ENCODE results near the gene PSMD12. TPM values are rescaled to one million over a fixed set of nuclear protein-coding genes. Genes with fewer than 3 reads are reported as not detected.

PSMD12 gene
- total and polyA plus RNA-seq, 8 donors: 4.9 to 44.6 (median 17.4) TPM

DNA sequence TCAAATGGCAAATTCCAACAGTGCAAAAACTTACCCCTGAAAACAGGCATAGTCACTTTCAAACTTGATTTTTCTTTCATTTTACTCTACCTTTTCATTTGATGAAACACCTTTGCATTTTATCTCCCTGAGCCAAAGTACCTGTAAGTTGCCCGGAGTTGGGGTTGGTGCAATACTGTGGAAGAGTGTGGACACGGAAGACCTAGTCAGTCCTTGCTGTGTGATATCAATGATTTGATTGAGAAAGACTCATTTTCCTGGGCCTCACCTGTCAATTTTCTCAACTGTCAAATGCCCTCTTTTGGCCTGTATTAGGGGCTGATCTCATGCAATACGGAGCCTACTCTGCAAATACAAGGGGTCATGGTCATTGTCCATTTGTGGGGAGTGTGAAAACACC lies 33.3 kb upstream of the PSMD12 start:
- no peak for DNase-seq
- TF ChIP-seq, protein P1, sequence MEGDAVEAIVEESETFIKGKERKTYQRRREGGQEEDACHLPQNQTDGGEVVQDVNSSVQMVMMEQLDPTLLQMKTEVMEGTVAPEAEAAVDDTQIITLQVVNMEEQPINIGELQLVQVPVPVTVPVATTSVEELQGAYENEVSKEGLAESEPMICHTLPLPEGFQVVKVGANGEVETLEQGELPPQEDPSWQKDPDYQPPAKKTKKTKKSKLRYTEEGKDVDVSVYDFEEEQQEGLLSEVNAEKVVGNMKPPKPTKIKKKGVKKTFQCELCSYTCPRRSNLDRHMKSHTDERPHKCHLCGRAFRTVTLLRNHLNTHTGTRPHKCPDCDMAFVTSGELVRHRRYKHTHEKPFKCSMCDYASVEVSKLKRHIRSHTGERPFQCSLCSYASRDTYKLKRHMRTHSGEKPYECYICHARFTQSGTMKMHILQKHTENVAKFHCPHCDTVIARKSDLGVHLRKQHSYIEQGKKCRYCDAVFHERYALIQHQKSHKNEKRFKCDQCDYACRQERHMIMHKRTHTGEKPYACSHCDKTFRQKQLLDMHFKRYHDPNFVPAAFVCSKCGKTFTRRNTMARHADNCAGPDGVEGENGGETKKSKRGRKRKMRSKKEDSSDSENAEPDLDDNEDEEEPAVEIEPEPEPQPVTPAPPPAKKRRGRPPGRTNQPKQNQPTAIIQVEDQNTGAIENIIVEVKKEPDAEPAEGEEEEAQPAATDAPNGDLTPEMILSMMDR (IDR thresholded peaks at IDR 0.05): no peak
- TF ChIP-seq POLR2A (IDR thresholded peaks at IDR 0.05): no peak
- no peak for TF ChIP-seq POLR2AphosphoS5 (IDR thresholded peaks at IDR 0.05)
- no peak for TF ChIP-seq EP300 (IDR thresholded peaks at IDR 0.05)
- intact Hi-C loops (cut with DNase I; ENCODE audit: low total_unique reads): no loop called here
- Histone ChIP-seq H3K9me3 (no peaks in the 10 kb centered on the region), H3K36me3 (no peaks in the 10 kb centered on the region), H3K4me1 (peaks cover 0 to 26% (median 10%) of the 10 kb centered on the region in 4 donors), H3K4me3 (no peak overlapping the region), H3K27me3 (no peaks in the 10 kb centered on the region), H3K27ac (no peak overlapping the region)
- WGBS, 5 donors: 83 to 95% (median 92%) methylated on average over 3 of the region's 3 CpGs

DNA sequence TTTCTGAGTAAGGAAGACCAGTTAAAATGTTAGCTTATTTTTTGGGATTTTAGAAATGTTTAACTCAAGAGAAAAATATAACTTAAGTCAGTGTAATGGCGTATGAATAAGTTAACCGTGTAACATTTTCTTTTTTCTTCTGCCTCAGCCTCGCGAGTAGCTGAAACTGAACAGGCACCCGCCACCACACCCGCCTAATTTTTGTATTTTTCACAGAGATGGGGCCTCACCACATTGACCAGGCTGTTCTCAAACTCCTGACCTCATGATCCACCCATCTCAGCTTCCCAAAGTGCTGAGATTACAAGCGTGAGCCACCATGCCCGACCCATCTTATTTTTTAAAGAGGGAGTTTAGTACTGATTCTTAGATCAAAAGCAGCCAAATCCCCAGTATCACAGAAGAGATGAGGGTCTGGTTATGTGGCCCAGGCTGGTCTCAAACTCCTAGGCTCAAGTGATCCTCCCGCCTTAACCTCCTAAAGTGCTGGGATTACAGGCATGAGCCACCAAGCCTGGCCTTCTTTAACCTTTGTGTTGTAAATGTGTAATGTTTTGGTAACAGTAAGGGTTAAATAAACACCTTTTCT lies 27.5 kb upstream of the PSMD12 start:
- 91 to 97% (median 95%) methylated on average over 9 of the region's 9 CpGs for WGBS, 5 donors
- H3K36me3 ChIP-seq: peaks cover 0 to 6% (median 0%) of the 10 kb centered on the region in 4 donors

DNA sequence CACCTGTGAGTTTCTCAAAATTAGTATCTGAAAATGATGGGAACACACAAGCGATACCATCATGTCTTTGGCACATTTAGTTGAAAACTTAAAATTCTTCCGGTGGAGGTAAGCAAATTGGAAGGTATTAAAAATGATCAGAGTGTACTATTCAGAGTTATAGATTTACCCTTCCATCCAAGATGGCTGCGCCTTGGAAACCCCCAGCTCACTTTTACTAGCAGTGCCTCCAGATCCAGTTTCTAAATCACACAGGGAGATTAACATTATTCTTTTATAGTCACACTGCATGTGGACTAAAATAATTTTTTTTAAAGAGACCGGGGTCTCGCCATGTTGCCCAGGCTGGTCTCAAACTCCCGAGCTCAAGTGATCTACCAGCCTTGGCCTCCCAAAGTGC lies 25.7 kb upstream of the PSMD12 start:
- Histone ChIP-seq H3K27ac (peak overlapping the region in 1 of 5 donors; percentile 57), H3K27me3 (no peaks in the 10 kb centered on the region), H3K9me3 (no peaks in the 10 kb centered on the region), H3K4me1 (peaks cover 10 to 28% (median 19%) of the 10 kb centered on the region in 4 donors), H3K4me3 (no peak overlapping the region), H3K36me3 (peaks cover 0 to 6% (median 0%) of the 10 kb centered on the region in 4 donors)
- TF ChIP-seq POLR2A (IDR thresholded peaks at IDR 0.05): no peak
- no peak for TF ChIP-seq EP300 (IDR thresholded peaks at IDR 0.05)
- 94 to 97% (median 96%) methylated on average over 6 of the region's 6 CpGs for WGBS, 5 donors
- intact Hi-C loops (cut with DNase I; ENCODE audit: low total_unique reads): no loop called here
- DNase-seq: no peak

More for the DNA sequence above, 27.5 kb upstream of the PSMD12 start:
- no peak overlapping the region for H3K27ac ChIP-seq
- intact Hi-C loops (cut with DNase I; ENCODE audit: low total_unique reads): no loop called here
- TF ChIP-seq, protein P1 (IDR thresholded peaks at IDR 0.05): no peak
- no peak for TF ChIP-seq POLR2AphosphoS5 (IDR thresholded peaks at IDR 0.05)
- TF ChIP-seq POLR2A (IDR thresholded peaks at IDR 0.05): no peak
- TF ChIP-seq EP300 (IDR thresholded peaks at IDR 0.05): no peak
- H3K4me1 ChIP-seq: peaks cover 10 to 28% (median 19%) of the 10 kb centered on the region in 4 donors
- no peak overlapping the region for H3K4me3 ChIP-seq
- no peaks in the 10 kb centered on the region for H3K9me3 ChIP-seq
- DNase-seq: no peak
- H3K27me3 ChIP-seq: no peaks in the 10 kb centered on the region

DNA sequence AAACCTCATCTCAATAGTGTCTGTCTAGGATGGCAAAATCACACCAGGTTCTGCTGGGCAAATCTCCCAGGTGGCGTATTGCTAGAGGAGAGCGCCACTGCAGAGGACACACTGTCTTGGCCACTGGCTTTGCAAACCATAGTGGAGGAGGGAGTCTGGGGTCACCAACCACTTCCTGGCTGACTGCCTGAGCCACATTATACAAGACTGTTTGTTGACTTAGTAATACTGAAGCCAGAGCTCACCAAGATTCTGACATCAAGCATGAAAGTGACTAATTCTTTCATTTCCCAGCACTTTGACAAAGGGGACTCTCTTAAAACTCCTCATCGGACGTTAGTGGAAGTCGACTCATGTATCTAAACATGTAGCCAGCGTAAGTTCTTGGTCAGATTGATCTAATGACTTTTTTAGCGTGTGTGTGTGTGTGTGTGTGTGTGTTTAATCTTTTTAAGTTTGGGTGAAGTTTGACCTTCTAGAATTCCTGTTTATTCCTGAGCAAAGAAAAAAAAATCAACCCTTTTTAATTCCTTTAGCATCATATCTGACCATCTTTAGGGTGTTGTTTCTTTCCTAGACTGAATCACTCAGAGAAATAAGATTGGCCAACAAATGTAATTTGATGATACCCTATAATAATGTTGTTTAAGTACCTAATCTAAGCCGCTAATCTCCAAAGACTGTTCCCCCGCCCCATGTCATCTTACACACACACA lies 24.4 kb upstream of the PSMD12 start:
- Histone ChIP-seq H3K4me3 (no peak overlapping the region), H3K4me1 (peaks cover 10 to 29% (median 19%) of the 10 kb centered on the region in 4 donors), H3K9me3 (no peaks in the 10 kb centered on the region), H3K36me3 (peaks cover 0 to 6% (median 0%) of the 10 kb centered on the region in 4 donors), H3K27me3 (no peaks in the 10 kb centered on the region), H3K27ac (peak overlapping the region; percentile 57 to 79 (median 70))
- intact Hi-C loops (cut with DNase I; ENCODE audit: low total_unique reads): no loop called here
- WGBS, 5 donors: 13 to 31% (median 23%) methylated on average over 9 of the region's 9 CpGs
- TF ChIP-seq, protein P1 (IDR thresholded peaks at IDR 0.05): no peak
- TF ChIP-seq POLR2AphosphoS5 (IDR thresholded peaks at IDR 0.05): peak in 2 of 3 donors; percentile 24 to 54
- peak; percentile 76 to 78 for DNase-seq

Data from stomach (tissue), 9 donors.